ENCODE measurements around the gene MSN. TPM values are rescaled to one million over a fixed set of nuclear protein-coding genes. Genes with fewer than 3 reads are reported as not detected.

MSN gene
- total RNA-seq, 1 experiment from 2014 or later: 308 TPM

GRCh38 chrX:65642914-65643491 lies 24.5 kb upstream of the MSN start:
- intact Hi-C loops (cut with micrococcal nuclease): loop anchor here (5.0 kb wide), 1 partner anchor 46 kb away; no protein-coding TSS in a partner anchor
- H3K4me2 ChIP-seq (ENCODE audit: low read length): peak overlapping the region; percentile 62
- peaks cover 31% of the 10 kb centered on the region for H3K4me1 ChIP-seq (ENCODE audit: insufficient read depth, low read length)
- H3K9me3 ChIP-seq (ENCODE audit: low read length): no peaks in the 10 kb centered on the region
- ChIA-PET CTCF (interaction anchor here (0.6 to 0.7 kb wide), 2 partner anchors 61 to 243 kb away, joined by 3 to 4 read pairs; no protein-coding TSS in a partner anchor), POLR2A (ENCODE audit: unreplicated experiment) (no interaction called here)
- no TSS peak for BruUV-seq (replicated peaks)
- TF ChIP-seq EZH2 (IDR thresholded peaks at IDR 0.05; ENCODE audit: low read length, unreplicated experiment): no peak
- TF ChIP-seq CTCF (conservative IDR thresholded peaks at IDR 0.05; ENCODE audit: low read depth, low read length): no peak
- no peak for TF ChIP-seq EZH2phosphoT487 (IDR thresholded peaks at IDR 0.05; ENCODE audit: borderline replicate concordance, low read length)
- no peaks in the 10 kb centered on the region for H3K79me2 ChIP-seq (ENCODE audit: low read length)
- H4K20me1 ChIP-seq (ENCODE audit: low read length): no peaks in the 10 kb centered on the region
- H3K9ac ChIP-seq (ENCODE audit: low read length): no peak overlapping the region
- H3K36me3 ChIP-seq (ENCODE audit: low read depth, low read length): no peaks in the 10 kb centered on the region
- DNase-seq (peak; percentile 68), ATAC-seq (peak; percentile 57)
- H3F3A ChIP-seq (ENCODE audit: low read length, unreplicated experiment): no peaks in the 10 kb centered on the region
- H3K4me3 ChIP-seq (ENCODE audit: low read length): no peak overlapping the region
- H3K9me2 ChIP-seq (replicated peaks; ENCODE audit: low read length): no peaks in the 10 kb centered on the region
- no peaks in the 10 kb centered on the region for H3K27me3 ChIP-seq (ENCODE audit: low read length)
- H3K27ac ChIP-seq (ENCODE audit: low read length): peak overlapping the region; percentile 36
- peak overlapping the region; percentile 34; the same call in 1 of the 2 replicates for H2AFZ ChIP-seq (ENCODE audit: low read length)

GRCh38 chrX:65643531-65644052 lies 23.9 kb upstream of the MSN start:
- Histone ChIP-seq H3K9me2 (replicated peaks; ENCODE audit: low read length) (no peaks in the 10 kb centered on the region), H3K9me3 (ENCODE audit: low read length) (no peaks in the 10 kb centered on the region), H3K4me1 (ENCODE audit: insufficient read depth, low read length) (peaks cover 31% of the 10 kb centered on the region), H4K20me1 (ENCODE audit: low read length) (no peaks in the 10 kb centered on the region), H2AFZ (ENCODE audit: low read length) (no peak overlapping the region), H3K27me3 (ENCODE audit: low read length) (no peaks in the 10 kb centered on the region), H3K79me2 (ENCODE audit: low read length) (no peaks in the 10 kb centered on the region), H3K9ac (ENCODE audit: low read length) (no peak overlapping the region), H3K4me3 (ENCODE audit: low read length) (no peak overlapping the region), H3F3A (ENCODE audit: low read length, unreplicated experiment) (no peaks in the 10 kb centered on the region), H3K27ac (ENCODE audit: low read length) (peak overlapping the region; percentile 36), H3K36me3 (ENCODE audit: low read depth, low read length) (no peaks in the 10 kb centered on the region), H3K4me2 (ENCODE audit: low read length) (peak overlapping the region; percentile 62)
- no TSS peak for BruUV-seq (replicated peaks)
- CTCF ChIA-PET: interaction anchor here (0.6 to 0.7 kb wide), 2 partner anchors 61 to 242 kb away, joined by 3 to 4 read pairs; no protein-coding TSS in a partner anchor
- POLR2A ChIA-PET (ENCODE audit: unreplicated experiment): no interaction called here
- intact Hi-C loops (cut with micrococcal nuclease): loop anchor here (5.0 kb wide), 1 partner anchor 46 kb away; no protein-coding TSS in a partner anchor
- ATAC-seq (peak; percentile 5; the same call in 1 of the 2 replicates), DNase-seq (peak; percentile 54)
- TF ChIP-seq EZH2 (IDR thresholded peaks at IDR 0.05; ENCODE audit: low read length, unreplicated experiment): no peak
- TF ChIP-seq CTCF (conservative IDR thresholded peaks at IDR 0.05; ENCODE audit: low read depth, low read length): no peak

Data from PC-3 (cell line).